ENCODE results near the gene B3GNT4.

DNA sequence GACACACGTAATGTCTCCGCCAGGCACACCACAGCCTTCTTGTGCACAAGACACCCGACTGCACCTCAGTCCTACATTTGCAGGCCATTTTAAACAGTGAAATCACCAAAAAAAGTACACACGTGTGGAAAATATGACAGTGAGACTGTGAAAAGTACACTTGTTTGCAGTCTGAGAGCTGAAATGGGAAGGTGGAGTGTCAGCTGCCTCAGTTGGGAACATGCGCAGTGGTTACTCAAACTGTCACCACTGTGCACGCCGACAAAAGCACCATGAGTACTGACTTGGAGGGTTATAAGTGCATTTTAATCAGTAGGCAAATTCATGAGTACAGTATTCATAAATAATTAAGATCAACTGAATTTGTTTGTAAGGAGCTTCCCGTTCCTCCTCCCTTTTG, 47.0 kb downstream of the B3GNT4 start:
- TF ChIP-seq POLR2A (IDR thresholded peaks at IDR 0.05; ENCODE audit: low read depth, low read length), result no peak
- TF ChIP-seq, protein P1, sequence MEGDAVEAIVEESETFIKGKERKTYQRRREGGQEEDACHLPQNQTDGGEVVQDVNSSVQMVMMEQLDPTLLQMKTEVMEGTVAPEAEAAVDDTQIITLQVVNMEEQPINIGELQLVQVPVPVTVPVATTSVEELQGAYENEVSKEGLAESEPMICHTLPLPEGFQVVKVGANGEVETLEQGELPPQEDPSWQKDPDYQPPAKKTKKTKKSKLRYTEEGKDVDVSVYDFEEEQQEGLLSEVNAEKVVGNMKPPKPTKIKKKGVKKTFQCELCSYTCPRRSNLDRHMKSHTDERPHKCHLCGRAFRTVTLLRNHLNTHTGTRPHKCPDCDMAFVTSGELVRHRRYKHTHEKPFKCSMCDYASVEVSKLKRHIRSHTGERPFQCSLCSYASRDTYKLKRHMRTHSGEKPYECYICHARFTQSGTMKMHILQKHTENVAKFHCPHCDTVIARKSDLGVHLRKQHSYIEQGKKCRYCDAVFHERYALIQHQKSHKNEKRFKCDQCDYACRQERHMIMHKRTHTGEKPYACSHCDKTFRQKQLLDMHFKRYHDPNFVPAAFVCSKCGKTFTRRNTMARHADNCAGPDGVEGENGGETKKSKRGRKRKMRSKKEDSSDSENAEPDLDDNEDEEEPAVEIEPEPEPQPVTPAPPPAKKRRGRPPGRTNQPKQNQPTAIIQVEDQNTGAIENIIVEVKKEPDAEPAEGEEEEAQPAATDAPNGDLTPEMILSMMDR (conservative IDR thresholded peaks at IDR 0.05; ENCODE audit: low read depth, low read length), result no peak
- TF ChIP-seq, protein P2, sequence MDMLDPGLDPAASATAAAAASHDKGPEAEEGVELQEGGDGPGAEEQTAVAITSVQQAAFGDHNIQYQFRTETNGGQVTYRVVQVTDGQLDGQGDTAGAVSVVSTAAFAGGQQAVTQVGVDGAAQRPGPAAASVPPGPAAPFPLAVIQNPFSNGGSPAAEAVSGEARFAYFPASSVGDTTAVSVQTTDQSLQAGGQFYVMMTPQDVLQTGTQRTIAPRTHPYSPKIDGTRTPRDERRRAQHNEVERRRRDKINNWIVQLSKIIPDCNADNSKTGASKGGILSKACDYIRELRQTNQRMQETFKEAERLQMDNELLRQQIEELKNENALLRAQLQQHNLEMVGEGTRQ (IDR thresholded peaks at IDR 0.05; ENCODE audit: low read depth, low read length), result no peak

All from IMR-90 (cell line).